Limb (tissue), 2 donors: ENCODE results near the gene SERINC4.
A peak's percentile ranks its signal among the peaks of the same experiment; 100 is the strongest.

Experiments
- DNase-seq, 2 donors: peaks; one replicate each; pipeline ENCODE4 v3.0.0-alpha.2; 2016; ENCODE audit errors: extremely low spot score in 2 of 2

SERINC4 gene

GRCh38 chr15:43751885-43752284, 48.1 kb downstream of the SERINC4 start:
- no peak for DNase-seq

- DNase-seq: no peak
These were observed 50.2 kb downstream of the SERINC4 start for GRCh38 chr15:43749690-43750345.

GRCh38 chr15:43748376-43748775, 51.6 kb downstream of the SERINC4 start:
- no peak for DNase-seq

GRCh38 chr15:43746903-43747309, 53.1 kb downstream of the SERINC4 start:
- DNase-seq: peak in 1 of 2 donors; percentile 25

- peak; percentile 86 to 95 for DNase-seq
These were observed 53.6 kb downstream of the SERINC4 start, which contains the start of gene PDIA3 for GRCh38 chr15:43746245-43746902. Gene PDIA3 (plus strand): TSS chr15:43746438. CDS start chr15:43746540, 102 bp downstream.
